OCI-LY3 (cell line): ENCODE measurements around the gene SASH1.

Experiments used
- H2AFZ ChIP-seq: fragments of 200-600, 300-600 bp; shearing (Covaris generic); 2 replicates; pipeline ENCODE4 v1.6.0; 2014; ENCODE audit warnings: antibody characterized with exemption, low read depth, low read length
- H3K27ac ChIP-seq: fragments of 200-600, 300-600 bp; sonication (generic); 2 replicates; pipeline ENCODE4 v1.5.1; 2014; ENCODE audit warnings: mild to moderate bottlenecking, low read length, moderate library complexity, mixed read lengths
- H3K27me3 ChIP-seq: fragments of 200-600, 300-600 bp; sonication (generic); 2 replicates; pipeline ENCODE4 v1.6.1; 2014; ENCODE audit warnings: low read depth, low read length, mixed read lengths
- H3K36me3 ChIP-seq: fragments of 200-600, 300-600 bp; sonication (generic); replicated peaks from 2 replicates; pipeline ENCODE3; 2014; ENCODE audit warnings: low read depth, low read length, mixed read lengths
- H3K4me1 ChIP-seq: fragments of 300-600, 200-600 bp; sonication (generic); 2 replicates; pipeline ENCODE4 v1.6.1; 2014; ENCODE audit warnings: low read length, mixed read lengths
- H3K4me2 ChIP-seq: fragments of 200-600, 300-600 bp; sonication (generic); 2 replicates; pipeline ENCODE4 v1.6.1; 2014; ENCODE audit warnings: low read length, mixed read lengths
- H3K4me3 ChIP-seq: fragments of 300-600, 200-600 bp; sonication (generic); 2 replicates; pipeline ENCODE4 v1.5.1; 2014; ENCODE audit warnings: antibody characterized with exemption, mild to moderate bottlenecking, low read length, moderate library complexity
- H3K79me2 ChIP-seq: fragments of 300-600, 200-600 bp; shearing (Covaris generic); 2 replicates; pipeline ENCODE4 v1.6.1; 2014; ENCODE audit warnings: mild to moderate bottlenecking, low read length, mixed read lengths
- H3K9ac ChIP-seq: fragments of 300-600, 200-600 bp; shearing (Covaris generic); 2 replicates; pipeline ENCODE4 v1.6.0; 2014; ENCODE audit warnings: mild to moderate bottlenecking, low read length, moderate library complexity
- H3K9me3 ChIP-seq: fragments of 200-600, 300-600 bp; shearing (Covaris generic); 2 replicates; pipeline ENCODE4 v1.6.1; 2014; ENCODE audit warnings: low read length, mixed read lengths; ENCODE audit not compliant: insufficient read depth
- H4K20me1 ChIP-seq: fragments of 200-600, 300-600 bp; sonication (generic); 2 replicates; pipeline ENCODE4 v1.6.1; 2016; ENCODE audit warnings: low read length, mixed read lengths; ENCODE audit not compliant: insufficient read depth
- EZH2phosphoT487 ChIP-seq: fragments of 200-600 bp; shearing (Covaris generic); IDR thresholded peaks from 2 replicates; pipeline ENCODE4 v1.6.1; 2018; ENCODE audit warnings: antibody characterized with exemption, mixed run types, low read depth
- TF ChIP-seq, protein P1 (sequence below): fragments of 200-600, 300-600 bp; sonication (generic); IDR thresholded peaks from 2 replicates; pipeline ENCODE4 v1.5.1; 2014; ENCODE audit warnings: antibody characterized with exemption, low read length, low read depth

The SASH1 gene

DNA sequence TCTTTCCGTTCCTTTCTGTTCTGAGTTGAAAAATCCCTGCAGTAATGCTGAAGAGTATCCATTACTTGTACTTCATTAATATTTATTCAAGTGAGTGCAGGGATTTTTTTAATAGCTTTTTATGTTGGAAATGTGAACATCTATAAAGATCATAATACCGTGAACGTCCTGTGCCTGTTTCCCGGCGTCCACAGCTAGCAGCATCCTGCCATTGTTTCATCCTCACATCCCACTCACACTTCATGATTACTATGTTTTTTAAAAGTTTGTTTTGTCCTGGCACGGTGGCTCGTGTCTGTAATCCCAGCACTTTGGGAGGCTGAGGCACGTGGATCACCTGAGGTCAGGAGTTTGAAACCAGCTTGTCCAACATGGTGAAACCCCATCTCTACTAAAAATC, 54.3 kb downstream of the SASH1 start:
- Histone ChIP-seq H3K79me2 (no peaks in the 10 kb centered on the region), H2AFZ (no peak overlapping the region), H3K4me2 (no peak overlapping the region), H3K9ac (no peak overlapping the region), H3K36me3 (no peaks in the 10 kb centered on the region), H3K27ac (no peak overlapping the region), H3K9me3 (no peaks in the 10 kb centered on the region), H3K27me3 (0 out of 2 replicates have a peak, but pooled peaks cover 5% of the 10 kb centered on the region), H3K4me1 (no peaks in the 10 kb centered on the region), H3K4me3 (no peak overlapping the region), H4K20me1 (no peaks in the 10 kb centered on the region)
- TF ChIP-seq, protein P1, sequence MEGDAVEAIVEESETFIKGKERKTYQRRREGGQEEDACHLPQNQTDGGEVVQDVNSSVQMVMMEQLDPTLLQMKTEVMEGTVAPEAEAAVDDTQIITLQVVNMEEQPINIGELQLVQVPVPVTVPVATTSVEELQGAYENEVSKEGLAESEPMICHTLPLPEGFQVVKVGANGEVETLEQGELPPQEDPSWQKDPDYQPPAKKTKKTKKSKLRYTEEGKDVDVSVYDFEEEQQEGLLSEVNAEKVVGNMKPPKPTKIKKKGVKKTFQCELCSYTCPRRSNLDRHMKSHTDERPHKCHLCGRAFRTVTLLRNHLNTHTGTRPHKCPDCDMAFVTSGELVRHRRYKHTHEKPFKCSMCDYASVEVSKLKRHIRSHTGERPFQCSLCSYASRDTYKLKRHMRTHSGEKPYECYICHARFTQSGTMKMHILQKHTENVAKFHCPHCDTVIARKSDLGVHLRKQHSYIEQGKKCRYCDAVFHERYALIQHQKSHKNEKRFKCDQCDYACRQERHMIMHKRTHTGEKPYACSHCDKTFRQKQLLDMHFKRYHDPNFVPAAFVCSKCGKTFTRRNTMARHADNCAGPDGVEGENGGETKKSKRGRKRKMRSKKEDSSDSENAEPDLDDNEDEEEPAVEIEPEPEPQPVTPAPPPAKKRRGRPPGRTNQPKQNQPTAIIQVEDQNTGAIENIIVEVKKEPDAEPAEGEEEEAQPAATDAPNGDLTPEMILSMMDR = no peak
- TF ChIP-seq EZH2phosphoT487 = no peak

DNA sequence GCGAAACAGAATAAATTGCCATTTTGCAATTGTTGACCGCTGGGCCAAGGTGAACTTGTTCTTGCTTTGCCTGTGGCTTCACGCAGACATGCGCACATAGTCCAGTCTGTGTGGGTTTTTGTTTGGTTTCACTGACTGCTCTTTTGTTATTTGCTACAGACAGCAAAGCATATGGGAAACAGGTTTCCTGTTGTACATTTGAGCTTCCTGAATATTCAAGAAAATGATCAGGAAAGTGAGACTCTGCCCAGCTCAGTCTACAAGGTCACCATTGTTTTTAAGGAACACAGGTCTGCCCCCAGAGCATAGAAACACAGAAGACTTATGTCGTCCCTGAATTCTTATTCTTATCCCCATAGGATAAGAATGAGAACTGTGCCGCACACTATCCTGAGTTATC, 55.6 kb downstream of the SASH1 start:
- Histone ChIP-seq H3K9ac (no peak overlapping the region), H3K36me3 (no peaks in the 10 kb centered on the region), H2AFZ (no peak overlapping the region), H3K4me2 (no peak overlapping the region), H3K4me3 (no peak overlapping the region), H3K79me2 (no peaks in the 10 kb centered on the region), H3K4me1 (no peaks in the 10 kb centered on the region), H3K9me3 (no peaks in the 10 kb centered on the region), H3K27me3 (0 out of 2 replicates have a peak, but pooled peaks cover 5% of the 10 kb centered on the region), H3K27ac (no peak overlapping the region), H4K20me1 (no peaks in the 10 kb centered on the region)
- TF ChIP-seq EZH2phosphoT487 = no peak
- TF ChIP-seq, protein P1 = no peak

DNA sequence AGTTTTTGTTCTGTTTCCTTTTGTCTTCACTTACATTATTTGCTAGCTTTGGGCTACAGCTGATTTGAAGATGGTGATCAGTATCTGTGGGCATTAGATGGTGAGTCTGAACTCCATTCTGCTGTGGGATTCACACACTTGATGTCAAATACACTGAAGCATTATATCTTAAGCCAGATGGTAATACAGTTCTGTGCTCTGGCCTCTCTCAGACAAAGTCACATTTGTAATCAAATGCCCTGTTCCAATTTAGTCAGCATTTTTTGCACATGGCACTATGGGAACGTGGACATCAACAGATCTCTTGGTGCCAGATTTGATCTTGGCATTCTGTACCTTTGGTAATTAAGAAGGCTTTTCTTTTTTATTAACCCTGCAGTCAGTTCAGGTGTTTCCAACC, 56.0 kb downstream of the SASH1 start:
- Histone ChIP-seq H3K36me3 (no peaks in the 10 kb centered on the region), H3K4me3 (no peak overlapping the region), H3K4me2 (no peak overlapping the region), H3K9ac (no peak overlapping the region), H4K20me1 (no peaks in the 10 kb centered on the region), H3K27ac (no peak overlapping the region), H3K27me3 (0 out of 2 replicates have a peak, but pooled peaks cover 5% of the 10 kb centered on the region), H2AFZ (no peak overlapping the region), H3K9me3 (no peaks in the 10 kb centered on the region), H3K79me2 (no peaks in the 10 kb centered on the region), H3K4me1 (no peaks in the 10 kb centered on the region)
- TF ChIP-seq, protein P1 = no peak
- no peak for TF ChIP-seq EZH2phosphoT487

DNA sequence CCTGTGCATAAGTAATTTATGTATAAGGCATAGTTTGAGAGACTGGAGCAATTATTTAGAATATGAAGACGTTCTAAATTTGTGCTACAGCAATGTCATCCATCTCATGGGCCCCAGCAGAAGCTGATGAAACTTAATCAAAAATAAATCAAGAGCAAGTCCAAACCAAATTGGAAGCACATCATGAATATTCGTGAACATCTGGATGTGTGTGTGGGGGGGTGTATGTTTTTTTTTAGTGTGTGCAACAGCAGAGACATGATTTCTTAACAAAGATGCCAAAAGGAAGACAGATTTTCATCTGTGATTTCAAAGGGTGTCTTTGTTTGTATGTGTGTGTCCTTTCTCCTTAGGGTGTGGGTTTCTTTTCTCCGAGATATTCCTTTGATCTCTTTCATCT, 58.9 kb downstream of the SASH1 start:
- Histone ChIP-seq H3K79me2 (no peaks in the 10 kb centered on the region), H3K27ac (no peak overlapping the region), H3K27me3 (0 out of 2 replicates have a peak, but pooled peaks cover 4% of the 10 kb centered on the region), H3K9me3 (no peaks in the 10 kb centered on the region), H3K4me3 (no peak overlapping the region), H3K9ac (no peak overlapping the region), H2AFZ (no peak overlapping the region), H3K4me2 (no peak overlapping the region), H4K20me1 (no peaks in the 10 kb centered on the region), H3K4me1 (no peaks in the 10 kb centered on the region), H3K36me3 (no peaks in the 10 kb centered on the region)
- TF ChIP-seq EZH2phosphoT487 = no peak
- TF ChIP-seq, protein P1 = no peak
